Progenitor cell of endocrine pancreas (in vitro differentiated cells): ENCODE measurements around the gene CERS2. TPM values are rescaled to one million over a fixed set of nuclear protein-coding genes. Genes with fewer than 3 reads are reported as not detected.

Experiments used
- DNase-seq: peaks from one replicate; pipeline ENCODE4 v3.0.0; 2021; ENCODE audit warnings: low spot score; ENCODE audit not compliant: unreplicated experiment
- H3K27ac Mint-ChIP-seq: 2 replicates; pipeline ENCODE4 v1.8.0; 2021; ENCODE audit warnings: mild to moderate bottlenecking, moderate library complexity, mixed read lengths
- H3K27me3 Mint-ChIP-seq: 2 replicates; pipeline ENCODE4 v1.8.0; 2021; ENCODE audit warnings: mixed read lengths
- H3K36me3 Mint-ChIP-seq: 2 replicates; pipeline ENCODE4 v1.8.0; 2022; ENCODE audit warnings: mixed read lengths; ENCODE audit not compliant: insufficient read depth
- H3K4me1 Mint-ChIP-seq: 2 replicates; pipeline ENCODE4 v1.8.0; 2021; ENCODE audit warnings: low read depth, mixed read lengths
- H3K4me3 Mint-ChIP-seq: 2 replicates; pipeline ENCODE4 v1.8.0; 2021; ENCODE audit warnings: low read depth, mild to moderate bottlenecking, moderate library complexity, mixed read lengths
- H3K9me3 Mint-ChIP-seq: 2 replicates; pipeline ENCODE4 v1.8.0; 2021; ENCODE audit warnings: low read depth, mixed read lengths
- CTCF ChIP-seq: fragments of 200-600 bp; sonication (generic); IDR thresholded peaks from one replicate; pipeline ENCODE4 v1.5.0; 2021; ENCODE audit warnings: antibody characterized with exemption, mild to moderate bottlenecking; ENCODE audit not compliant: unreplicated experiment
- total RNA-seq: library from RNA; stranded (reverse); gene quantifications from 2 replicates; pipeline ENCODE4 v1.2.1, GENCODE V29; 2021

Gene CERS2
- total RNA-seq, 1 donor from 2014 or later, result 187 TPM

GRCh38 chr1:150968491-150968890 is 6.1 kb downstream of the CERS2 start:
- Mint-ChIP-seq H3K36me3 (peaks cover 31% of the 10 kb centered on the region), H3K27ac (peak overlapping the region; percentile 90), H3K27me3 (no peaks in the 10 kb centered on the region), H3K4me3 (no peak overlapping the region), H3K4me1 (peaks cover 38% of the 10 kb centered on the region), H3K9me3 (no peaks in the 10 kb centered on the region)
- no peak for TF ChIP-seq CTCF
- DNase-seq, result no peak

- DNase-seq, result no peak
- H3K27ac Mint-ChIP-seq, result no peak overlapping the region
- TF ChIP-seq CTCF, result no peak
- no peak overlapping the region for H3K4me3 Mint-ChIP-seq
- no peaks in the 10 kb centered on the region for H3K9me3 Mint-ChIP-seq
- H3K4me1 Mint-ChIP-seq, result peaks cover 33% of the 10 kb centered on the region
- no peaks in the 10 kb centered on the region for H3K27me3 Mint-ChIP-seq
- peaks cover 37% of the 10 kb centered on the region for H3K36me3 Mint-ChIP-seq
Observed at GRCh38 chr1:150967936-150968335, 6.7 kb downstream of the CERS2 start.

GRCh38 chr1:150966011-150966410 is 8.6 kb downstream of the CERS2 start:
- Mint-ChIP-seq H3K4me1 (peaks cover 16% of the 10 kb centered on the region), H3K36me3 (peaks cover 53% of the 10 kb centered on the region)

GRCh38 chr1:150965605-150966004 is 9.0 kb downstream of the CERS2 start:
- no peaks in the 10 kb centered on the region for H3K9me3 Mint-ChIP-seq
- DNase-seq, result no peak
- H3K4me3 Mint-ChIP-seq, result no peak overlapping the region
- H3K27ac Mint-ChIP-seq, result peak overlapping the region; percentile 67
- H3K27me3 Mint-ChIP-seq, result no peaks in the 10 kb centered on the region
- no peak for TF ChIP-seq CTCF
- peaks cover 12% of the 10 kb centered on the region for H3K4me1 Mint-ChIP-seq
- H3K36me3 Mint-ChIP-seq, result peaks cover 55% of the 10 kb centered on the region

More at GRCh38 chr1:150966011-150966410, 8.6 kb downstream of the CERS2 start:
- Mint-ChIP-seq H3K4me3 (no peak overlapping the region), H3K9me3 (no peaks in the 10 kb centered on the region), H3K27ac (peak overlapping the region; percentile 67), H3K27me3 (no peaks in the 10 kb centered on the region)
- no peak for DNase-seq
- TF ChIP-seq CTCF, result no peak

GRCh38 chr1:150964164-150964489 is 10.5 kb downstream of the CERS2 start:
- no peak for DNase-seq
- H3K36me3 Mint-ChIP-seq, result peaks cover 62% of the 10 kb centered on the region
- peak overlapping the region; percentile 71 for H3K27ac Mint-ChIP-seq

More at GRCh38 chr1:150964164-150964489, 10.5 kb downstream of the CERS2 start:
- no peaks in the 10 kb centered on the region for H3K9me3 Mint-ChIP-seq
- H3K27me3 Mint-ChIP-seq, result no peaks in the 10 kb centered on the region
- H3K4me3 Mint-ChIP-seq, result no peak overlapping the region
- no peak for TF ChIP-seq CTCF
- H3K4me1 Mint-ChIP-seq, result peaks cover 7% of the 10 kb centered on the region
